Stomach (tissue), 4 donors: ENCODE data around the gene FREM1.

Source experiments
- EP300 ChIP-seq: sonication (generic); formaldehyde crosslinking; IDR thresholded peaks from one replicate; pipeline ENCODE4 v1.6.1; 2017; ENCODE audit warnings: antibody characterized with exemption
- POLR2A ChIP-seq, 4 donors: fragments of 450-650 bp; IDR thresholded peaks; one replicate each; pipeline ENCODE4 v1.6.1; 2016; ENCODE audit warnings: antibody characterized with exemption in 4 of 4, control low read depth in 2 of 4, mild to moderate bottlenecking in 1 of 4, moderate library complexity in 1 of 4
- POLR2AphosphoS5 ChIP-seq, 3 donors: sonication (generic); formaldehyde crosslinking; IDR thresholded peaks; one replicate each; pipeline ENCODE4 v1.6.1; 2016; ENCODE audit warnings: antibody characterized with exemption in 3 of 3
- TF ChIP-seq, protein P1 (sequence below), 7 experiments: fragments of 450-650 bp in 4 of 7; fragments of 200-600 bp in 3 of 7; sonication (generic) in 3 of 7; IDR thresholded peaks; one replicate each; pipeline ENCODE4 v1.5.1; 2016 to 2019; ENCODE audit warnings: antibody characterized with exemption in 7 of 7, control low read depth in 2 of 7, mild to moderate bottlenecking in 1 of 7

GRCh38 chr9:14907696-14908095 is 2.5 kb downstream of the FREM1 start:
- TF ChIP-seq, protein P1, sequence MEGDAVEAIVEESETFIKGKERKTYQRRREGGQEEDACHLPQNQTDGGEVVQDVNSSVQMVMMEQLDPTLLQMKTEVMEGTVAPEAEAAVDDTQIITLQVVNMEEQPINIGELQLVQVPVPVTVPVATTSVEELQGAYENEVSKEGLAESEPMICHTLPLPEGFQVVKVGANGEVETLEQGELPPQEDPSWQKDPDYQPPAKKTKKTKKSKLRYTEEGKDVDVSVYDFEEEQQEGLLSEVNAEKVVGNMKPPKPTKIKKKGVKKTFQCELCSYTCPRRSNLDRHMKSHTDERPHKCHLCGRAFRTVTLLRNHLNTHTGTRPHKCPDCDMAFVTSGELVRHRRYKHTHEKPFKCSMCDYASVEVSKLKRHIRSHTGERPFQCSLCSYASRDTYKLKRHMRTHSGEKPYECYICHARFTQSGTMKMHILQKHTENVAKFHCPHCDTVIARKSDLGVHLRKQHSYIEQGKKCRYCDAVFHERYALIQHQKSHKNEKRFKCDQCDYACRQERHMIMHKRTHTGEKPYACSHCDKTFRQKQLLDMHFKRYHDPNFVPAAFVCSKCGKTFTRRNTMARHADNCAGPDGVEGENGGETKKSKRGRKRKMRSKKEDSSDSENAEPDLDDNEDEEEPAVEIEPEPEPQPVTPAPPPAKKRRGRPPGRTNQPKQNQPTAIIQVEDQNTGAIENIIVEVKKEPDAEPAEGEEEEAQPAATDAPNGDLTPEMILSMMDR (IDR thresholded peaks at IDR 0.05): no peak
- TF ChIP-seq POLR2AphosphoS5 (IDR thresholded peaks at IDR 0.05) (no peak), POLR2A (IDR thresholded peaks at IDR 0.05) (no peak), EP300 (no peak)
